ENCODE results near the gene CTRL. TPM values are rescaled to one million over a fixed set of nuclear protein-coding genes. Genes with fewer than 3 reads are reported as not detected.

The CTRL gene
- total RNA-seq, 1 donor from 2014 or later = 0.59 TPM

GRCh38 chr16:67932462-67932840, 789 bp upstream of the CTRL start:
- peaks cover 20% of the 10 kb centered on the region for H3K4me1 ChIP-seq
- ATAC-seq = no peak
- no peak overlapping the region for H3K4me3 ChIP-seq
- no peaks in the 10 kb centered on the region for H3K27me3 ChIP-seq (ENCODE audit: low read depth)
- intact Hi-C loops (cut with DNase I) = no loop called here
- no peak overlapping the region for H3K27ac ChIP-seq
- H3K36me3 ChIP-seq = peaks cover 62% of the 10 kb centered on the region
- no peak for DNase-seq
- no peak for TF ChIP-seq CTCF (IDR thresholded peaks at IDR 0.05)
- no peaks in the 10 kb centered on the region for H3K9me3 ChIP-seq

- no peak overlapping the region for H3K27ac ChIP-seq
- H3K4me1 ChIP-seq = peaks cover 26% of the 10 kb centered on the region
- H3K4me3 ChIP-seq = no peak overlapping the region
- TF ChIP-seq CTCF (IDR thresholded peaks at IDR 0.05) = no peak
- intact Hi-C loops (cut with DNase I) = no loop called here
- DNase-seq (no peak), ATAC-seq (no peak)
- peaks cover 73% of the 10 kb centered on the region for H3K36me3 ChIP-seq
- no peaks in the 10 kb centered on the region for H3K9me3 ChIP-seq
- H3K27me3 ChIP-seq (ENCODE audit: low read depth) = no peaks in the 10 kb centered on the region
These were observed 917 bp downstream of the CTRL start for GRCh38 chr16:67930678-67931211.

- no peak overlapping the region for H3K27ac ChIP-seq
- H3K4me1 ChIP-seq = peaks cover 28% of the 10 kb centered on the region
- TF ChIP-seq CTCF (IDR thresholded peaks at IDR 0.05) = no peak
- H3K36me3 ChIP-seq = peaks cover 73% of the 10 kb centered on the region
- DNase-seq (no peak), ATAC-seq (no peak)
- no peak overlapping the region for H3K4me3 ChIP-seq
- H3K9me3 ChIP-seq = no peaks in the 10 kb centered on the region
- intact Hi-C loops (cut with DNase I) = no loop called here
- no peaks in the 10 kb centered on the region for H3K27me3 ChIP-seq (ENCODE audit: low read depth)
These were observed 1.5 kb downstream of the CTRL start for GRCh38 chr16:67930191-67930590.

- Histone ChIP-seq H3K9me3 (no peaks in the 10 kb centered on the region), H3K4me3 (no peak overlapping the region), H3K27ac (no peak overlapping the region), H3K27me3 (ENCODE audit: low read depth) (no peaks in the 10 kb centered on the region), H3K4me1 (peaks cover 26% of the 10 kb centered on the region), H3K36me3 (peaks cover 62% of the 10 kb centered on the region)
- ATAC-seq = peak; percentile 76 to 78
- peak; percentile 76 for DNase-seq
- peak; percentile 77 for TF ChIP-seq CTCF (IDR thresholded peaks at IDR 0.05)
- intact Hi-C loops (cut with DNase I) = no loop called here
These were observed 2.9 kb downstream of the CTRL start for GRCh38 chr16:67928561-67929364.

GRCh38 chr16:67928147-67928546, 3.5 kb downstream of the CTRL start:
- no peaks in the 10 kb centered on the region for H3K9me3 ChIP-seq
- intact Hi-C loops (cut with DNase I) = no loop called here
- no peak for TF ChIP-seq CTCF (IDR thresholded peaks at IDR 0.05)
- H3K27me3 ChIP-seq (ENCODE audit: low read depth) = no peaks in the 10 kb centered on the region
- H3K4me3 ChIP-seq = no peak overlapping the region
- H3K36me3 ChIP-seq = peaks cover 63% of the 10 kb centered on the region
- H3K4me1 ChIP-seq = peaks cover 31% of the 10 kb centered on the region
- DNase-seq = no peak
- H3K27ac ChIP-seq = no peak overlapping the region
- ATAC-seq = no peak
